Esophagus muscularis mucosa (tissue), 3 donors: ENCODE data around the gene CCNL2.

ENCODE experiments used
- POLR2AphosphoS5 ChIP-seq, 2 donors: sonication (generic); formaldehyde crosslinking; IDR thresholded peaks; one replicate each; pipeline ENCODE4 v1.6.1; 2017; ENCODE audit warnings: antibody characterized with exemption in 2 of 2
- TF ChIP-seq, protein P1 (sequence below), 3 experiments: fragments of 200-600 bp in 2 of 3; fragments of 450-650 bp in 1 of 3; sonication (generic) in 2 of 3; IDR thresholded peaks; one replicate each; pipeline ENCODE4 v1.5.1; 2017 to 2019; ENCODE audit warnings: antibody characterized with exemption in 3 of 3, mild to moderate bottlenecking in 2 of 3, moderate library complexity in 1 of 3

DNA sequence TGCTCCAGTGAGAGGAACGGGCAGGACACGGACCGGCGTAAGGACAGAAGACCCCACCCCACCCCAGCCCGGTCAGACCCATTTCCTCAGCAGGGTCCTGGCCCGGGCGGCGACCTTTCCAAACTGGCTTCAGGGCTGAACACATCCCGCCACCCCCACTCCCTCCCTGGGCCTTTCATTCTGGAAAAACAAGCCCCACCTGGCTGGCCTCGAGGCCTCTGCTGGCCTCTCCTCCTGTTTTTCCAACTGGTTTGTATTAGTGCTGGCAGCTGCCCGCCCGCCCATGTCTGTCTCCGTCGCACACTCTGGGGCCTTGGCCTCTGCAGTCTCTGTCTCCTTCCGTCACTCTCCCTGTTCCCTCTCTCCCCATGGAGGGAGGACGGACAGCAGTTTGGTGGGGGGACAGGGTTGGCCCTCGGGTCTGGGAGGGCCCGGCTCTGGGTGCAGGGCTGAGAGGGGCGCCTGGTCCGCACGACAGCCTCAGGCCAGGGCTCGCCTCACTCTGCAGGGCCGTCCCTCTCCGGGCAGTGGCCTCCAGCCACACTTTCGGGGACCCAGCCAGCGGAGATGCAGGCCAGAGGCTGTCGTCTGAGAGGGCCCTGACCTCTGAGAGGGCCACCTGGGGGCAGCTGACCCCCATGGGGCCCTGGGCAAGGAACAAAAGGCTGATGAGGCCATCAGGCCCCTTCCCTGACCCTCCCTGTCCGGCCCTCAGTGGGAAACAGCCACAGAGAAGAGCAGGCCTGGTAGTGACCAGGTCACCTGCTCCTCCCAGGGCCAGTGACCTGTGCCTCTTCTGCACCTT, 39.3 kb downstream of the CCNL2 start:
- TF ChIP-seq, protein P1, sequence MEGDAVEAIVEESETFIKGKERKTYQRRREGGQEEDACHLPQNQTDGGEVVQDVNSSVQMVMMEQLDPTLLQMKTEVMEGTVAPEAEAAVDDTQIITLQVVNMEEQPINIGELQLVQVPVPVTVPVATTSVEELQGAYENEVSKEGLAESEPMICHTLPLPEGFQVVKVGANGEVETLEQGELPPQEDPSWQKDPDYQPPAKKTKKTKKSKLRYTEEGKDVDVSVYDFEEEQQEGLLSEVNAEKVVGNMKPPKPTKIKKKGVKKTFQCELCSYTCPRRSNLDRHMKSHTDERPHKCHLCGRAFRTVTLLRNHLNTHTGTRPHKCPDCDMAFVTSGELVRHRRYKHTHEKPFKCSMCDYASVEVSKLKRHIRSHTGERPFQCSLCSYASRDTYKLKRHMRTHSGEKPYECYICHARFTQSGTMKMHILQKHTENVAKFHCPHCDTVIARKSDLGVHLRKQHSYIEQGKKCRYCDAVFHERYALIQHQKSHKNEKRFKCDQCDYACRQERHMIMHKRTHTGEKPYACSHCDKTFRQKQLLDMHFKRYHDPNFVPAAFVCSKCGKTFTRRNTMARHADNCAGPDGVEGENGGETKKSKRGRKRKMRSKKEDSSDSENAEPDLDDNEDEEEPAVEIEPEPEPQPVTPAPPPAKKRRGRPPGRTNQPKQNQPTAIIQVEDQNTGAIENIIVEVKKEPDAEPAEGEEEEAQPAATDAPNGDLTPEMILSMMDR (IDR thresholded peaks at IDR 0.05): no peak
- peak in 1 of 2 donors; percentile 14 for TF ChIP-seq POLR2AphosphoS5 (IDR thresholded peaks at IDR 0.05)
